GM04503 (cell line): ENCODE results near the gene TXN2.
"Not testable (repeated sequence)": the region's sequence is repeated elsewhere in the genome, so short reads cannot be mapped to it uniquely, and the experiment has no call there.

Source experiments
- DNase-seq: peaks from one replicate; pipeline ENCODE4 v3.0.0-alpha.2; 2012; ENCODE audit warnings: low read depth

Gene TXN2, protein sequence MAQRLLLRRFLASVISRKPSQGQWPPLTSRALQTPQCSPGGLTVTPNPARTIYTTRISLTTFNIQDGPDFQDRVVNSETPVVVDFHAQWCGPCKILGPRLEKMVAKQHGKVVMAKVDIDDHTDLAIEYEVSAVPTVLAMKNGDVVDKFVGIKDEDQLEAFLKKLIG

GRCh38 chr22:36481393-36482168 is at the start of gene TXN2:
Gene TXN2, minus strand, starts transcription at chr22:36481640. Its CDS starts 803 bp downstream, at chr22:36480837.
- DNase-seq = peak; percentile 68

- DNase-seq = peak; percentile 98
Observed at GRCh38 chr22:36528795-36529751, 47.6 kb upstream of the TXN2 start, which contains the start of gene EIF3D. Gene EIF3D, minus strand, starts transcription at chr22:36529166. Its CDS starts 3,045 bp downstream, at chr22:36526121.

GRCh38 chr22:36528341-36528740 is 46.9 kb upstream of the TXN2 start:
- no peak for DNase-seq

DNA sequence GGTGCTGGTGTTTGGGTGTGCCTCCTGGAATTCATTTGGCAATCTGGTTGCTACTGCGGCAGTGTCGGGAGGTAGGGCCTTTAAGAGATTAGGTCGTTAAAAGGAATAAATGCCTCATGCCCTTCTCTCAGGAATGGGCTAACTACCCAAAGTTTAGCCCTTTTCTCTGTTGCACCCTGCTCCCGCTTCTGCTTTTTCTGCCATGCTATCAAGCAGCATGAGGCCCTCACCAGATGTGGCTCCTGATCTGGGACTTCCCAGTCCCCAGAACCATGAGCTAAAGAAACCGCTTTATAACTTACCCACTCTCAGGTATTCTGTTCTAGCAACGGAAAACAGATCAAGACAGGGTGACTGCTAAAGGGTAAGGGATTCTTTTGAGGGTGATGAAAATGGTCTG is 41.2 kb upstream of the TXN2 start:
- DNase-seq = no peak

DNA sequence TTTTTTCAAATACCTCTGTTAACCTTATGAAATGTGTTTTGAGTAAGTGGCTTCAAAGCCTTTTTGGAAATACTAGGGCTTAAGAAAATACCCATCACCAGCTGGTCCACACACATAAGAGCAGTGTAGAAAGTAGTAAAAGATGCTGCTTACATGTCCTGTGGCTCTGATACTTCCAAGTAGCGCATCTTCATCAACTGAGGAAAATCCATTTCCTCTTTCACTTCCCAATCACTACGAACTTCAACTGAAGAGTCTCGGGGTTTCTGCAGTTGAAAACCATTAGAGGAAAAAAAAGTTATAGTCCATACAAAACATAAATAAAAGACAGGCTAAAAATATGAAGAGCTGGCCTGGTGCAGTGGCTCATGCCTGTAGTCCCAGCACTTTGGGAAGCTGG is 39.0 kb upstream of the TXN2 start:
- DNase-seq = no peak

- not testable (repeated sequence) for DNase-seq
Observed at GRCh38 chr22:36519906-36520305, 38.5 kb upstream of the TXN2 start.

DNA sequence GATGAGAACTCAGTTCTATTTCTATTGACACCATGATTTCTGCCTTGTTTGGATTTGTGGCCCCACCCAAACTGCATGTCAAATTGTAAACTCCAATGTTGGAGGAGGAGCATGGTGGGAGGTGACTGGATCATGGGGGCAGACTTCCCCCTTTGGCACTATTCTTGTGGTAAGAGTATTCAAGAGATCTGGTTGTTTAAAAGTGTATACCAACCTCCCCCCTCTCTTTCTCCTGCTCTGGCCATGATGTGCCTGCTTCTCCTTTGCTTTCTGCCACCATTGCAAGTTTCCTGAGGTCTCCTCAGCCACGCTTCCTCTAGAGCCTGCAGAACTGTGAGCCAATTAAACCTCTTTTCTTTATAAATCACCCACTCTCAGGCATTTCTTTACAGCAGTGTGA is 33.3 kb upstream of the TXN2 start:
- DNase-seq = no peak

DNA sequence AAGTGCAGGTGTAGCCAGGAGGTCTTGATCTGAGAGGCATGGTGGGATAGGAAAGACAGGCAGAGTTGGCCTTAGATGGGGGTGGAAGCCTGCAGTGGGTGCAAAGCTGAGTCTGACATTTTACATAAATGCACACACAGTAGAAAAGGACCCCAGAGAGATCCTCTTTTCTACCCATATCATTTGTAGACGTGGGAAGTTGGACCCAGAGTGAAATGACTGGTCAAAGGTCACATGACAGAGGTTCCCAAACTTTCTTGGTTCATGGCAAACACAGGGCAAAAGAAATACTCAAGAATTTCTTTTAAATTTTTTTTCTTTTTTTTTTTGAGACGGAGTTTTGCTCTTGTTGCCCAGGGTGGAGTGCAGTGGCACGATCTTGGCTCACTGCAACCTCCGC is 31.6 kb upstream of the TXN2 start:
- DNase-seq = no peak

DNA sequence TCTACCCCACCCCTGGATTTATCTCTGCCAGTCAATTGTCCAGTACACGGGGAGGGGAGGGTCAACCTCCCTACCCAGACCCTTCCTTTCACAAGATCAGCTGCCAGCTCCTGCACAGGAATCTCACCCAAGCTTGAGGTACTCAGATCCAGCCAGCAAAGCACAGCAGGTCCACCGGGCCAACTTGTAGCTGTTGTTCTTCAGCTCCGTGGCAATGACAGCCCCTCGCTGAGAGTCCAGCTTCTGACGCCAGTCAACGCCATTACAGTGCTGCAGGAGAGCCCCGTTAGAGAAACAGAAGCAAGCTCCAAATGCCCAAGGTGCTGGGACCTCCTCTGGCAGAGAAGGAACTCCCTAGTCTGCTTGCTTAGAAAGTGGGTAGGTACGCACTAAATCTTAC is 30.9 kb upstream of the TXN2 start:
- no peak for DNase-seq

GRCh38 chr22:36510966-36511881 is 29.8 kb upstream of the TXN2 start:
- no peak for DNase-seq

DNA sequence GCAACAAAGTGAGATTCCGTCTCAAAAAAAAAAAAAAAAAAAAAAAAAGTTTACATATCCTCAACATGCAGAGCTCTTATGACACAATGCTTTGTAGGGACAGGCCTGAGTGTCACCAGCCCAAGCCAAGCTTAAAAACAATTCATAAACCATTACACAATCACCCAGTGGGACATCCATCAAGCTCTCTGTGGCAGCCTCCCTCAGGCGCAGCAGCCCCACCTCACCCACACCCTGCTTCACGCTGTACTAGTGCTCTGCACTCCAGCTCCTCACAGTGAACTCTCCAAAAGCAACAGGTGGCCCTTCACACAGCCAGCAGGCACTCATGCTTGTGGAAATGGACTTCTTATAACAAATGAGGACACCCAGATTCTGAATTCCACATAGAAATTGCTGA is 28.9 kb upstream of the TXN2 start:
- no peak for DNase-seq

DNA sequence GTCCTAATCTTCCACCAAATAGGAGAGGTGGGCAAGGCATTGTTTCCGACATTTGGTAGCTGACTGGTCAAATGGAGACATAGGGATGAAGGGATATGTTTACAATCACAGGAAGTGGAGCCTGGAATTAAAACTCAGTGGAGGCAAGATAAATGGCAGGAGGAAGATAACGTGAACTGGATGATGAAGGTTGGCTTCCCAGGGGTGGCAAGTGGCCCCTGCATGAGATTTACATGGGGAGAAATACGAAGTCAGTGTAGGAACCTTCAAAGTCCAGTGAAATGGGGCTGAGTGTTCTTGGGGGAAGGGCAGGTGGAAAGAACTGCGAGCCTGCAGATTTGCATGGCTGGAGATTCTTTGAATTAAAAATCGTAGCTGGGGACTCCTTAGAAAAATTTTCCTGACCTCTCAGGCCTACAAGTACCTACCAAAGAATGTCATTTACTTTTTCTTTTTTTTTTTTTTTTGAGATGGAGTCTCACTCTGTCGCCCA is 26.1 kb upstream of the TXN2 start:
- DNase-seq = no peak

- DNase-seq = no peak
Observed at GRCh38 chr22:36506637-36507517, 25.4 kb upstream of the TXN2 start, which contains the start of gene FOXRED2. Gene FOXRED2, minus strand, starts transcription at chr22:36507040. Its CDS starts 618 bp downstream, at chr22:36506422.

DNA sequence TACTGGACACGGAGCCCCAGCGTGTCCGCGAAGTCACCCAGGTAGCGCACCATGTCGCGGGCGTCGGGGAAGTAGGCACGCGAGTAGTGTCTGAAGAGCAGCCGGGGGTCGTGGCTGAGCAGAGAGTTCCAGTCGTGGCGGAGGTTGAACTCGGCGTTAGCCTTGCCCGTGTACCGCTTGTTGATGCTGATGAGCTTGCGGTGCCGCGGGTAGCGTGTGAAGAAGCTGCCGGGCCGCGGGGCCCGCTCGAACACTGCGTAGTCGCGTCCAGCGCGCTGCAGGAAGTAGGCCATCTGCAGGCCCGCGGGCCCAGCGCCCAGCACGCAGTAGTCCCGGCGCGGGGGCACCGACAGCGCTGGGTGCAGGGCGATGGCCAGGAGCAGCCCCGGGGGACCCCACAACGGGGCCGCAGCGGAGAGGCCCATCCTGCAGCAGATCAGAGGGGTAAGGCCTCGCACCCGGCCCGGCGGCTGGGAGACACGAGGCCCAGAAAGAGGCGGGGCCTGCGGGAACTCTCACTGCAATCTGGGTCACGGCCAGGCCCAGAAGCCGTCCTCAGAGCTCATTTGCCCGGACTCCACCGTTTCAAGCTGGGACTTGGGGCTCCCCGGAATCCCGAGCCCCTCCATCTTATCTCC is 24.7 kb upstream of the TXN2 start:
- DNase-seq = no peak

GRCh38 chr22:36497910-36498665 is 16.6 kb upstream of the TXN2 start:
- DNase-seq = no peak

- no peak for DNase-seq
Observed at GRCh38 chr22:36493690-36494110, 12.3 kb upstream of the TXN2 start.

DNA sequence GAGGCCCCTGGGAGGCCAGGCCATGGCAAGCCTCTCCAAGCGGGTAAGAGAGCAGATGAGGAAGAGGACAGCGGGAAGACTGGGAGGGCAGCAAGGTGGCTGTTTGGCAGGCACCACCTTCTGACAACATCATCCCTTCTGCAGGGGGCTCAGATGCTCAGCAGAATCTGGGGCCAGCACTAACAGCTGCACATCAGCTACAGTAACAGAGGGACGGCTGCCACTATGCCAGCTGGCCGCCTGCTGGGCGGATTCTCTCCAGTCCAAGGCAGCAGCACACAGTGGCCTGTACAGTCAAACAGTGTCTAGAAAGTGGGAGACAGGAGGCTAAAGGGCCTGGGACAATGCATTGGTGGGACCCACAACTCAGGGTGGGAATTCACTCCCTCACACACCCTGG is 10.7 kb upstream of the TXN2 start:
- no peak for DNase-seq

GRCh38 chr22:36491155-36491554 is 9.7 kb upstream of the TXN2 start:
- no peak for DNase-seq
